HG02973 (cell line): ENCODE measurements around the gene BPIFB6.

Experiments
- ATAC-seq: cut with Tn5 transposase; IDR thresholded peaks from one replicate; pipeline ENCODE4 v1.9.1; 2021; ENCODE audit warnings: moderate library complexity; ENCODE audit not compliant: unreplicated experiment

Gene BPIFB6

DNA sequence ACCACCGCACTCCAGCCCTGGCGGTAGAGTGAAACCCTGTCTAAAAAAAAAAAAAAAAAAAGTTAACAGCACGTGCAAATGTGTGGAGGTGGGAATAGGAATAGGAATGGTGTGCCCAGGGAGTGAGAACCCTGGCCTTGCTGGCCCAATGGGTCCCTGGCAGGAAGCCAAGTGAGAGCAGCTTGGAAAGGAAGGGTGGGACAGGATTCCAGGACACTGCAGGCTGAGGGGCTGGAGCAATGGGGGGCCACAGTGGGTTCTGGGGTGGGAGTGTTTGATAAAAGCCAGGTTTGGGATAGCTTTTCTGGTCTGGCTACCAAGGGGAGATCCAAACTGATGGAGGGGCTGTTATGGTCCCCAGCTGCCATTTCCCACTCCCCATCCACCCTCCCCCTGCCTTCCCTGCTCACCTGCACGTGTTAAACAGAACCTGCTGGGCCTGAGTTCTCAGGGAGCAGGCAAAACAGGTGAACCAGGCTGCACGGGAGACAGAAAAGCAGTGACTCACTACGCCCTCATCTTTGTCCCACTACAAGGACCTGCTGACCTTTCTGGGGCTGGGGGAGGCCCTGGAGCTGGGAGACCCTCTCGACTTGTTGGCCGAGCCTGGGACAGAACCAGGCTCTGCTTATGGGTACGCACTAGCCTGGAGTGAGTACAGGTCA, 30.5 kb upstream of the BPIFB6 start:
- no peak for ATAC-seq

DNA sequence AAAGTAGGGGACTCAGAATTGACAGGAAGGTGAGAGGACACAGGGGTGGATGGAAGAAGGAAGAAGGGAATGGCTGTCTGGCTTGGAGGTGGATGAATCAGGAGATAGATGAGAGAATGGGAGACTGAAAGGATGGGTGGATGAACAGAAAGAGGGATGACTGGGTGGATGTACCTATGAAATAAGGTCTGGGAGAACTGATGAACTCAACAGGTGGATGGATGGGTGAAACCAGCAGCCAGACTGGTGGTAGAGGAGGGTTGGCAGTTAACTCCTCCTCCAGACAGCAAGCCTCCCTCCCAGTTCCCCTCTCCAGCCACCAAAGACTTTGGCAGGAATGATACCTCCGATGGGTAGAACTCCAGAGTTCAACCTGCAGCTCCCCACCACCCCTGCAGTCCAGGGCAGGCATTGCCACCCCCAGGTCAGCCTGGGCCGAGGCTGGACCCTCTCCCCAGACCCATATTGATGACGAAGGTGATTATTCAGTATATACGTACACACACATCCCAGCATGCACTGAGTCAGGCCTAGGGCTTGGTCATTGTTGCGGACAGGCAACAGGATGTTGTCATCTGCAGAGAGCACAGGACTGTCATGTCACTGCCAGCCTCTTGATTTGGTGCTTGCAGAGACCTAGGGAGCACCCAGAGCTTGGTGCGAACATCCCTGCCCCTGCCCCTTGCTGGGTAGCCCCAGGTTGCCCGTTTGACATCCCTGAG, 29.2 kb upstream of the BPIFB6 start:
- no peak for ATAC-seq

DNA sequence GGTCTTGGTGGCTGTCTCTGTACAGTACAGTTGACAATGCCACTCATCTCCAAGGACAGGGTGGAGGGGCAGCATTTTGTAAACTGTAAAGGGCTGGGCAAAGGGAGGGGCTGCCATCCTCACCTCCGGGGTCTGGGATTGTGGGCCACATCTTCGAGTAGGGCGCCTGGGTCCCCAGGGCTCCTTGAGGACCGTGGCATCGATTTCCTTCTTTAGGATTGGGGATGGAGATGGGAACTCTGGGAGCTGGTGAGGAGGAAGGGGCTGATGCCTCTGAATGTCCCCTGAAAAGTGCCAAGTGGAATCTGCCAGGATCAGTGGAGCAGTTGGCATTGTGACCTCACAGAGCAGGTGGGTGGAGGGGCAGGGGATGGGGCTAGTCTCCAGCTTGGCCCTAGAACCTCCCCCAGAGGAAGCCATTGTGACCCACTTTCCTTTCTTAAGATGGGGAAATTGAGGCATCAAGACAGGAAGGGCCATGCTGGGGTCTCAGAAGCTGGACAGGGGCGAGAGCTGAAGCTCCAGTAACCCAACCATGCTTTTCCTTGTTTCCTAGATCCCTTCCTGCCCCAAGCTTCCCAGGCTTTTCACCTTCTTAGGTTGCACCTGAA, 27.2 kb upstream of the BPIFB6 start, which contains the start of gene SUN5:
TSS of gene SUN5 (minus strand) at position 293 of the 611 bp plus-strand sequence. CDS start at position 200, 93 bp downstream.
- no peak for ATAC-seq

DNA sequence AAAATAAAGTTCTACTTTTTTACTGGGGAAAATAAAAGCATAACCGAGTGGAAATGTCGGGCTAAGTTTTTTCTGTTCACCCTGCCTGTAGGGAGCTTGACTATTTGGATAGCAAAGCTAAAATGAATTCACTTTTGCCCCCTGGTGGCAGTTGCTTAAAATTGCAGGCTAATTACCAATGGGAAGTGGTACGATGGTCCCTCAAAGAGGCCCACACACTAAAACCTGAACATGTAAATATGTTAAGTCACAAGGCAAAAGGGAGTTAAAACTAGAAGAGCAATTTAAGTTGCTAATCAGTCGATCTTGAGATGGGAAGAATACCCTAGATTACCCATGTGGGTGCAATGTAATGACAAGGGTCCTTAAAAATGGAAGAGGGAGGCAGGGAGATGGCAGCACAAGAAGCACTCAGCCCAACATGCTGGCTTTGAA, 26.3 kb upstream of the BPIFB6 start:
- ATAC-seq = no peak

DNA sequence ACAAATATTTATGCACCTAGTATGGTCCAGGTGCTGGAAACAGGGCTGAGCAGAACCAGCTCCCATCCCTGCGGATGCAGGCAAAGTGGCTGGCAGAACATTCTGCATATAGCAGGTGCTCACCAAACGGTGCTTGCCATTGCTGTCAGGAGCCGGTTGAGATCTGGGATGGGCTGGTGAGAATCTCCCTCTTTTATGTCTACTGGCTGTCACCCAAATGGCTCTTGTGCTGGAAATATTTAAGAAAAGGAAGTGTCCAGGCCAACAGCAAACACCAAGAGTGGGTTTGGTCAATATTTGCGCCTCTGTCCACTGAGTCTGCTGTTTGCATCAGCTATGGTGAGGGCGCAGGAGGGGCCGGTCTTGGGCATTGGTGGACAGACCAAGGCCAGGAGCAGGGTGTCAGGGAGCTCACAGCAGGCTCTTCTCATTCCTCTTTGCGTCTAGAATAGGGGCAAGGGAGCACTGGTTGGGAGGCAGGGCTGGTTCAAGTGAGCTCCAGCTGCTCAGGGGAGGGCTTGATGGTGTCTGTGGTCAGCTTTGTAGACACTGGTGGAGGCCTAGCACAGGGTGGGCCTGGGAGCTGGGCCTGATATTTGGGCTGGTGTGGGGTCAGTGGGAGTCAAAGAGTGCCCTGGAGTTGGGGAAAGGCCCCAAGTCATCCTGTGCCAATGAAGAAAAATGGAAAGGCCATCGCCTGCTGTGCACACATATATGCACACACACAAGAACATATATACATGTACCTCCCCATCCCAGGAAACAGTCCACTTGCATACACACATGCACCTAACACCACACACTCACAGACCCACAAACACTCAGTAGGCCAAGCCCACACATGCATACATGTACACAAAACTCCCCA, 25.3 kb upstream of the BPIFB6 start:
- ATAC-seq = no peak

DNA sequence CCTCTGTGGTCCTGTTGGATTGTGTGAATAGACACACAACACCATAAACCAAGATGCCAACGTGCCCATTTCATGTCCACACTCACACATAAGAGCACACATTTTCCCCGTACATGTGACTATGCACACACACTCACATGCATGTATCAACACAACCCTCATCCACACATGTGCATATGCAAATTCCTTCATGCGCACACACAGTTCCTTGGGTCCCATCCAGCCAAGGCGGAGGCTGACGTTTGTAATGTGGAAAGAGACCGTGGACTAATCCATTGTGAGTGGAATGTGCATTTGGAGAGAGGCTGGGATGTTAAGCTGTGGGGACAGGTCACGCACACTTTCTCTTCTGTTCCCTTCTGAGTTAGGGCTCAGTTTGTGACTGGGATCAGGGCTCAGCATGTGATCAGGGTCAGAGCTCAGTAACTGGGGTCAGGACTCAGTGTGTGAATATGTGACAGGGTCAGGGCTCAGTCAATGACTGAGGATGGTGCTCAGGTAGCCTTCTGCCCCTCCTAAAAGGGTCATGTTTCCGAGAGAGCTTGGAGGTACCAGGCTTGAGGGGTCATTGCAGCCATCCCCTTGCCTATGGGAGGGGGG, 24.6 kb upstream of the BPIFB6 start:
- ATAC-seq = no peak

DNA sequence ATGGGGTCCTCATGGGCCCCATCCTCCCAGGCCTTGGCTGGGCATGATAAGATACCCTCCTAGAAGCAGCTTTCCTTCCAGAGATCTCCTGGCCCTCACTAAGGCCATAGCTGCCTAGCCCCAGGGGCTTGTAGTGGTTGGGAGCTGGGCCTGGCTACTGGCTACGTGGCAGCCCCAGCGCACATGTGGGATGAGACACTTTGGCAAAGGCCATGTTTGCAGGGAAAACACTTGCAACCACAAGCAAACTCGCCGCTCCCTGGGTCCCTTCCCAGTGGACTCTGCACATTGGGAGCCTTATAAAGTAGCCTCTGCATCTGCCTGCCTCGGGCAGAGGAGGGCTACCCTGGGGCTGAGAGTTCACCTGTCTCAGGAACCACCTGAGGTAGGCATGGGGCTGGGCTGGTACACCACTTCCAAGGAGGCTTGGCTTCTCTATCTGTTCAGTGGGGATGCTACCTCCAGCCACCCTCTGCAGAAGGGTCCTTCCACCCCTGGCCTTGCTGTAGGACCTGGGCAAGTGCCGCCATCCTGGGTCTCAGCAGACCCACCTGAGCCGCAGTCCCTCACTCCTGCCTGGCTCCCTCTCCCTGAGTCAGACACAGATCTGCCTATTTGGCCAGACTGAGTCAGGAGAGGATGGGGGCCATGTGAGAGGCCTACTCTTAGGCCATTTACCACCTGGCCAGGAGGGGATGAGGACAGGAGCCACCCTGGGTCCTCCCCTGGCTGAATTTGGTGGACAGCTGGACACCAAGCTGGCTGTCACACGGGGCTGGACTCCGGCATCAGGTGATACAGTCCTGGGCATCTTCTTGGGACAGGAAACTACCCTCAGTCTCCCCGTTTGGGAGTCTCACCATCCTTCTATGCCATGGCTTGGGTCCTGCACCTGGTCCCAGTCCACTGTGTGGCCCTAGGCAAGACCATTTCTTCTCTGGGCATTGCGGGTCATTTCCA, 23.8 kb upstream of the BPIFB6 start, which contains the start of gene BPIFB2:
TSS of gene BPIFB2 (plus strand) at position 329 of the 960 bp plus-strand sequence. CDS start 871 bp downstream, outside the sequence.
- ATAC-seq = no peak

DNA sequence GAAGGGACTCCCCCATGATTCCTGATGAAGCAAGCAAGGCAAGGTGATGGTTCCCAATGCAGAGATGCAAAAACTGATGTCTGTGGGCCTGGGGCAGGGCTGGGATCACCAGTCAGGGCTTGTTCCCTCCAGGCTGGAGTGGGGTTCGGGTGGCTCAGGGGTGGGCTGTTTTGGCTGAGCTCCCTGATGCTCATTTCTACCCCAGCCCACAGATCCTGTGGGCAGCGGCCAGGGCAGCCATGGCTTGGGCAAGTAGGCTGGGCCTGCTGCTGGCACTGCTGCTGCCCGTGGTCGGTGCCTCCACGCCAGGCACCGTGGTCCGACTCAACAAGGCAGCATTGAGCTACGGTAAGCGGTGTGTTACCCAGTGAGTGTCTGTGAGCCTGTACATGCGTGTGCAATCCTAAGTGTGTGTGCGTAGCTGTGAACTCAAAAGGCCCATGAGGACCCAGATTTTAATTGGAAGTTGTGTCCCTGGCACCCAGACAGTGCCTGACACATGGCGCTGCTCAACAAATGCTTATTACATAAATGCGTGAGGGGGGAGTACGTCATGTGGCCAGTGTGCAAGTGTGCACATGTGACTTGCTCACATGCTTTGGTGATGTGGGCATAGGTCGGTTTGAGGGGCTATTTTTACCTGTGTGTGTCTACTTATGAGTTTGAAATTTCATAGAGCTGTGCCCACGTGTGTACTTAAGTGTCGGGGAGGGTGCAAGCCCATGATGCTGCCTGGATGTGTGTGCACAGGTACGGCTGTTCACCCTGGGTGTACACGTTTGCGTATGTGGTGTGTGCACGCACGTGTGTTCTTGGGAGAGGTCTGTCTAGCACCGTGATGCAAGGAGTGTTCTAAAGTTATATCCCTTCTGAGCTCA, 22.9 kb upstream of the BPIFB6 start:
- ATAC-seq = no peak

DNA sequence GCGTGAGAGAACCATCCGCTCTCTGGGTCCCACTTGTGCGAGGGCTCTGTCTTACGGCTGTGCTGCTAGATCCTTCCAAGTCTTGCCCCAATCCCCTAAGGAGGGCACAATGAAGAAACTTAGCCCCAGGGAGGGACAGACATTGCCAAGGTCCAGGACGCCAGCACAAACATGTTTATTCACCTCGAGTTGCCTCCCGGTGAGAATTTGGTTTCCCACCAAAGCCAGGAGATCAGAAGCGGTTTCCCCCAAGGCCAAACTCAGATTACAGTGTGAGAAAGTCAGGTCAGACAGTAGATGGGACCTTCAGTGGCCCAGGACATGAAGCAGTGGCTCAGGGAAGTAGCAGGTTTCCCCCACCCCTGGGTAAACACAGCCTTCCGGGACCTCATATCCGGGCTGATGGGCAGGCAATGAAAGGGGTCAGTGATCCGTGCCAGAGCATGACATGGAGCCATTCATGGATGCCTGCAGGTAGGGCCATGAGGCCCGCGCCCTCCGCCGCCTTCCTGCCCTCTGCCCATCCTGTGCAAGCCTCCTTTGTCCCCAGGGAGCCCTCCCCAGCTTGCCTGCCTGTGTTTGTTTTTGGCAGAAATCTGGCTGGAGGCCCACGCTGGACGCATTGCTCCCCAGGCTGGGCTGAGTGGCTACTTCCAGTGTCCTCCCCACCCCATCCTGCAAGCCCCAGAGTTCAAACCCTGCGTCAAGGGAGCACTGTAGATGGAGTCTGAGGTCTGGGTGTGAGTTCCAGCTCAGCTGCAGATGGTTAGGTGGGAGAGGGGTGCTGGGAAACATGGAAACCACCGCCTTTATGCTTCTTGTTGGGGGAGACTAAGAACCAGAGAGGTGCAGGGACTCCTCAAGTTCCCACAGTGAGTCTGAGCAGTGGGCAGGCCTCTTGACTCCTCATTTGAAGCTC, 22.0 kb upstream of the BPIFB6 start:
- ATAC-seq = no peak

DNA sequence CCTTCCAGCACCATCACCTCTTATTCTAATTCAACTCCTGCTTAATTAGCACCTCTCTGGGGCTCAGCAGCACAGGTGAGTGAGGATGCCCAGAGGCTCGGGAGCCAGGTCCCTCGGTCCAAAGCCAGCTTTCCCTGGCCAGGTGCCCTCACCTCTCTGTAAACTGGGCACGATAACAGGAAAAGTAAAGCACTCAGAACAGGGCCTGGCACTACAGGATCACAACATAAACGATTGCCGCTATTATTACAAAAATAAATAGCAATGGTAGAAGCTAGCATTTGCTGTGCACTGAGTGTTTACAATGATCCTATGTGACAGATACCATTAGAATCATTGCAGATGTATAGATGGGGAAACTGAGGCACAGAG, 21.3 kb upstream of the BPIFB6 start:
- no peak for ATAC-seq

DNA sequence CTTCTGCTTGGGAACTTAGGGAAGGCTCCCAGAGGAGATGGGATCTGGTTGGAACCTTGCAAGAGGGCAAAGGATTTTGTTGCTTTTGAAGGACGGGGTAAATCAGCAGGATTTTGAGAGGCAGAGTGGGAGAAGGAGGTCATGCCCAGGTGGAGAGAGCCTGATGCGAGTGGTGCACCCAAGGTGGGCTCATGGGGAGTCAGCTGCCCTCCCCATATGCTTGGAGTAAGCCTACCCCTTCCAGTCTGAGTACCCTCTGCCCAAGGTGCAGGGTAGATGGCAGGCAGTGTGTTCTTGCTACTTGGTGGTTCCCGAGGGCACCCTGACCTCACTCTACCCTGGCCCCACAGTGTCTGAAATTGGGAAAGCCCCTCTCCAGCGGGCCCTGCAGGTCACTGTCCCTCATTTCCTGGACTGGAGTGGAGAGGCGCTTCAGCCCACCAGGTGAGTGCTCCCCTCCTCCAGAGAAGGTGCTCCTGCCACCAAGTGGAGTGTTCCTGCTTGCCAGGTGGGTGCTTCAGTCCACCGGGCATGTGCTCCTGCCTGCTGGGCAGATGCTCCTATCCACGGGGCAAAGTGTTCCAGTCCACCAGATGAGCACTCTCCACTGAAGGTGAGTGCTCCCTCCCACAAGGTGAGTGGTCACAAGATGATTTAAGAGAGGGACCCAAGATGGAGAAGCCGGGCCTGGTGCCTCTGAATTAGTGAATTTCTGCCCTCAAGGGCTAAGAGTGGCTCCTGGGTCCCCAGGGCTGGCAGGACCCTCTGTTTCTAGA, 20.6 kb upstream of the BPIFB6 start:
- no peak for ATAC-seq

DNA sequence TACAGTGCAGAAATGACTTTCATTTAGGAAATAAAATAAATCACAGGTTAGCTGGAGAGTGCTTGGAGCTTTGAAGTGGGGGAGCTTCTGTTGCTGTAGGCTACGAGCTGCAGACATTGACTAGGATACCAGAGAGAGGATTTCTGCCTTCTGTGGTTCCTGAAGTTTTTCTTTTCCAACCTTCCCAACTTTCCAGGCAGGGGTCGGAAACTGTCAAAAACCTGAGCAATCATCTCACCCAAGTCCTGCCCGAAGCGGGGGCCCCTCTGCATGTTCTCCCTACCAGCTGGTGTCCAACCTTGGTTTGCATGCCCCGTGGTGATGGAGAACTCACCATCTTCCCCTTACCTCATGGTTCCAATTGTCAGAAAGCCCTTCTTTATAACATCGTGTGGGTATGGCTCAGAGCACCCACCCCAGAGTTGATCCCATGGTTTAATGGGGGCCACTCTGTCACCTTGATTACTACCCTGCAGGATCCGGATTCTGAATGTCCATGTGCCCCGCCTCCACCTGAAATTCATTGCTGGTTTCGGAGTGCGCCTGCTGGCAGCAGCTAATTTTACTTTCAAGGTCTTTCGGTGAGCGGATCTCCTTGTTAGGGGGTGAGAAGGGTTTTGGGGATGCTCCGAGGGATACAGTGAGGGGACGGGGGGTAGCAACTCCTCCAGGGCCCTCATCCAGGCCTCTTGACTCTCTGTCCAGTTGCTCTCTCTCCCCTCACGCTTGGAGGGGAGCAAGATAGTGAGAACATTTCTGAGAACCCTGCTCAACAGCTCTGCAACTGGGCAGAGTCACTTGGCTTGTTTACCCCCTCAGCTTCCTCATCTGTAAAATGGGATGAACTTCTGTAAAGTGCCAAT, 18.9 kb upstream of the BPIFB6 start:
- no peak for ATAC-seq

DNA sequence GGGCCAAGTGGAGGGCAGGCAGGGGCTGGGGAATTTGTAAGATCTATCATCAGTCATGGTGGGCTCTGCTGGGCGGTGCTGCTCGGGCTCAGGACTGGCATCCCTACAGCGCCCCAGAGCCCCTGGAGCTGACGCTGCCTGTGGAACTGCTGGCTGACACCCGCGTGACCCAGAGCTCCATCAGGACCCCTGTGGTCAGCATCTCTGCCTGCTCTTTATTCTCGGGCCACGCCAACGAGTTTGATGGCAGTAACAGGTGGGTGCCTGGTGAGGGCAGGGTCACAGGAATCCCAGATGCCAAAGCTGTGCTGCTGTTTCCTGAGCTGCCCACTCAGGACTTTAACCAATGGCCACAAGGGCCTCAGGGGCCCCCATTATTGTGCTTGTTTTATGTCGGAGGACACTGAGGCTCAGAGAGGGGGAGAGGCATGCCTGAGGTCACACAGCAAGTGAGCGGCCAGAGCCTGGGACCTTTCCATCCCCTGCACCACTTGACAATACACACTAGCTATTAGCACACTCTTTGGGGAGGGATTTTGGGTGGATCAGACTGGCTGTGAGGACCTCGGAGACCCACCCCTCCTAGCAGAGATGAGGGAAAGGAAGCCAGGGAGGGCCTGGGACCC, 17.6 kb upstream of the BPIFB6 start:
- ATAC-seq = no peak

DNA sequence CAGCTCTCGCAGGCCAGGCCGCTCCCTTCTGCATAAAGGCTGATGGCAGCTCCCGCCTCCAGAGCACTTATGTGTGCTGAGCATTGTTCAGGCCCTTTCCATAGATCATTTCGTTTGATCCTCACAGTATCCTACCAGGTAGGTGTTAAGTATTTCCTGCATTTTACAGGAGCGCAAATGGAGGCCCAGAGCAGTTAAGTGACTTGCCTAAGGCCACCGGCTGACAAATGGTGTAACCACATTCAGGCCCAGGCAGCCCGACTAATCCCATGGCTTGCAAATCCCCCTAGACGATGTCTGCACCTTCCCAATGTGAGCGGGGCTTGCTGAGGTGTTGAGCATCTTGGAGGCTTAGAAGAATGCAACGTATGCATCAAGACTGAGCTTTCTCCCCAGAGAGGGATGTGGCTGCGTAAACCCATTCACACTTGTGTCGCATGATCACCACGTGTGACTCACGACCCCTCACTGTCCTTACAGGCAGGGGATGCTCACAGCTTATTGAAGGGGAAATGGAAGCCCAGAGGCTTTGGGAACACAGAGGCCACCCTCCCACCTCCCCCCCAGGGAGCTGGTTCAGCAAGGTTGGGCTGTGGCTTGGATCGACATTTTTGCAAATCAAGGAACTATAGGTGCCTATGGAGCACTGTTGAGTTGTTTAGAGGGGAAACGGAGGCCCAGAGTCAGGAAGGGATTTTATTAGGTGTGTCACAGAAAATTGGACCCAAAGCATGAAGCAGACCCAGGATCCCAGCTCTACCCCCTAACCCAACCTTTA, 16.9 kb upstream of the BPIFB6 start:
- no peak for ATAC-seq

DNA sequence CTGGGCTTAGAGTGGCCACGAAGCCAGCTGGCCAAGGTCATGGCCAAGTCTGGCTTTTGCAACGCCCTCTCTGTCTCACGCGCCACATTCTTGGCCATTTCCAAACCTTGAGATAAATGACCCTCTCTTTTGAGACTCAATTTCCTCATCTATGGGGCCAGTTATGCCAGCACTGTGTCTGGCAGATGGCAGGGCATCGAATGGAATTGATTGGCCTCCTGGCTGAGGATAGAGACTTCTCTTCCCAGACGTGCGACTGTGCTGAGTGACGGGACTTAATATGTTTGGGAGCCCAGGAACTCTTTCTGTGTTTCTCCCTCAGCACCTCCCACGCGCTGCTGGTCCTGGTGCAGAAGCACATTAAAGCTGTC, 16.3 kb upstream of the BPIFB6 start:
- ATAC-seq = no peak
